ENCODE results near the gene PREX1.

PREX1 gene

GRCh38 chr20:48773837-48774418 is 53.9 kb downstream of the PREX1 start:
- Mint-ChIP-seq H3K4me3 (no peak overlapping the region), H3K36me3 (ENCODE audit: low read depth) (peaks cover 9% of the 10 kb centered on the region), H3K27me3 (ENCODE audit: low read depth) (peaks cover 10% of the 10 kb centered on the region), H3K9me3 (peaks cover 15% of the 10 kb centered on the region), H3K4me1 (peaks cover 9% of the 10 kb centered on the region), H3K27ac (peak overlapping the region in 1 of 3 experiments; percentile 30)
- no peak for TF ChIP-seq CTCF (IDR thresholded peaks at IDR 0.05; ENCODE audit: unreplicated experiment in 3 of 3)

DNA sequence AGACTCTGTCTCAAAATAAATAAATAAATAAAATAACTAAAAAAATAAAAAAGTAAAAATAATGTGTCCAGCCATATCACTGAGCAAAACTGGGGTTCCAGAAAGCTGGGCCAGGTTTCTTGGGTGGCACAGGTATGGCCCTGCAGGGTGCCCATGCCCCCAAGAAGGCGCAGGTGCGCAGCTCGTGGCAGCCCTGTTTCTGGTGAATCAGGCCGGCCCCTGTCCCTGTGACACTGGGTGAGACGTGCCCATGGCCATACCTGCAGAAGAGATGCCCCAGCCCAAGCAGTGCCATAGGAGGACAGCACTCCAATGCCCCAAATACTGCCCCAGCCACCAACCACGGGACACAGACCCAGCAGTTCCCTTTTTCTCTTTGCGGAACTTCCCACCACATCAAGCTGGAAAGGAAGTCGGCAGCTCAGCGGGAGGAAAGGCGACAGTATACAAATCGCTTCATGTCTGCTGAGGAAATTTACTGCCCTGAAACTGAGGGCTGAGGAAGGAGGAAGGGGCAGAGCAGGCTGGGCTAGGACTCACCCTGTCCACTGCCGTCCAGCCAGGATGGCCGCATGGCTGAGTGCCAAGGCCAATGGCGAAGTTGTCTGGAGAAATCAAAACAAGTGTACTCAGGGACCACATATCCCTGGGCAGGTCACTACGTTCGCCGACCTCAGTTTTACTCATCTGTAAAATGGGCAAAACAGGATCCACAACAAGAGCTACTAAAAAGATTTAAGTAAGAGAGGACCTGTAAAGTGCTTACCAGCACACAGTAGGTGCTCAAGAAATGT is 55.4 kb downstream of the PREX1 start:
- no peak for TF ChIP-seq CTCF (IDR thresholded peaks at IDR 0.05; ENCODE audit: unreplicated experiment in 3 of 3)
- Mint-ChIP-seq H3K36me3 (ENCODE audit: low read depth) (peaks cover 4% of the 10 kb centered on the region), H3K4me1 (peaks cover 15% of the 10 kb centered on the region), H3K27ac (no peak overlapping the region), H3K9me3 (peaks cover 11% of the 10 kb centered on the region), H3K4me3 (no peak overlapping the region), H3K27me3 (ENCODE audit: low read depth) (peaks cover 15% of the 10 kb centered on the region)

GRCh38 chr20:48771542-48771941 is 56.3 kb downstream of the PREX1 start:
- peaks cover 15% of the 10 kb centered on the region for H3K27me3 Mint-ChIP-seq (ENCODE audit: low read depth)
- H3K4me3 Mint-ChIP-seq = no peak overlapping the region
- no peak overlapping the region for H3K27ac Mint-ChIP-seq
- no peak for TF ChIP-seq CTCF (IDR thresholded peaks at IDR 0.05; ENCODE audit: unreplicated experiment in 3 of 3)
- peaks cover 4% of the 10 kb centered on the region for H3K36me3 Mint-ChIP-seq (ENCODE audit: low read depth)
- peaks cover 15% of the 10 kb centered on the region for H3K4me1 Mint-ChIP-seq
- peaks cover 11% of the 10 kb centered on the region for H3K9me3 Mint-ChIP-seq

DNA sequence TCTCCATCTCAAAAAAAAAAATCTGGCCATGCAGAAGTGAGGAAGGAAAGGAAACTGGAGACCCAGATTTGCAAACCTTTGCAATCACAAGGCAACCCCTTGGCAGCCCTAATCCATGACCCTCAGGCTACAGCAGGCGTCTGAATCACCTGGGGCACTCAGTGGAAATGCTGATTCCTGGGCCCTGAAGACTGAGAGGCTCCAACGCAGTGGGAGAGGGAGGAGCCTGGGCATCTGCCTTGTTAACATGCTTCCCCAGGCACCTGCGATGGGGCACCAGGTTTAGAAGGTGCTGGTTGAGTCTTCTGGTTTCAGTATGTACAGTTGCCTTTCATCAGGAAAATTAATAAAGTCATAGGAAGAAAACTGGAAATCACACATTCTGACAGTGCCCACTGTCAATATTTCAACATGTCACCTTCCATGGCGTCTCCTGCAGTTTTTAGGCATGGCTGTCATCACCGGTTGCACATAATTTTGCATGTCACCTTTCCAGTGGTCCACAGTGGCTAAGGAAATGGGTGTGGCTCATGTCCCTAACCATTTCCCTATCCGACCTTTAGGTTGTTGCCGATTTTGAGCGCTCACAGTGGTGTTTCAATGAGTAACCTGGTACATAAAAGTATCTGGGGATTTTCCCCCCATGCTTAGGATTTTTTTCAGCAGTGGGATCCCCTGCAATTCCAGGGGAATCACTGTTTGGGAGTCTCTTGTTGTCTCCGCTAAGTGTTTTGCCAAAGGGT is 56.9 kb downstream of the PREX1 start:
- peaks cover 14% of the 10 kb centered on the region for H3K9me3 Mint-ChIP-seq
- no peak overlapping the region for H3K27ac Mint-ChIP-seq
- H3K27me3 Mint-ChIP-seq (ENCODE audit: low read depth) = peaks cover 15% of the 10 kb centered on the region
- peaks cover 15% of the 10 kb centered on the region for H3K4me1 Mint-ChIP-seq
- H3K36me3 Mint-ChIP-seq (ENCODE audit: low read depth) = peaks cover 4% of the 10 kb centered on the region
- no peak overlapping the region for H3K4me3 Mint-ChIP-seq
- TF ChIP-seq CTCF (IDR thresholded peaks at IDR 0.05; ENCODE audit: unreplicated experiment in 3 of 3) = no peak

GRCh38 chr20:48769069-48769983 is 58.5 kb downstream of the PREX1 start:
- peaks cover 9% of the 10 kb centered on the region for H3K9me3 Mint-ChIP-seq
- H3K27ac Mint-ChIP-seq = peak overlapping the region in 2 of 3 experiments; percentile 6 to 32
- H3K4me3 Mint-ChIP-seq = no peak overlapping the region
- no peaks in the 10 kb centered on the region for H3K36me3 Mint-ChIP-seq (ENCODE audit: low read depth)
- no peak for TF ChIP-seq CTCF (IDR thresholded peaks at IDR 0.05; ENCODE audit: unreplicated experiment in 3 of 3)
- H3K4me1 Mint-ChIP-seq = peaks cover 15% of the 10 kb centered on the region
- peaks cover 15% of the 10 kb centered on the region for H3K27me3 Mint-ChIP-seq (ENCODE audit: low read depth)
